Measurements from ENCODE around the gene AIP.
"Not testable (repeated sequence)": the region's sequence is repeated elsewhere in the genome, so short reads cannot be mapped to it uniquely, and the experiment has no call there.

Gene AIP

DNA sequence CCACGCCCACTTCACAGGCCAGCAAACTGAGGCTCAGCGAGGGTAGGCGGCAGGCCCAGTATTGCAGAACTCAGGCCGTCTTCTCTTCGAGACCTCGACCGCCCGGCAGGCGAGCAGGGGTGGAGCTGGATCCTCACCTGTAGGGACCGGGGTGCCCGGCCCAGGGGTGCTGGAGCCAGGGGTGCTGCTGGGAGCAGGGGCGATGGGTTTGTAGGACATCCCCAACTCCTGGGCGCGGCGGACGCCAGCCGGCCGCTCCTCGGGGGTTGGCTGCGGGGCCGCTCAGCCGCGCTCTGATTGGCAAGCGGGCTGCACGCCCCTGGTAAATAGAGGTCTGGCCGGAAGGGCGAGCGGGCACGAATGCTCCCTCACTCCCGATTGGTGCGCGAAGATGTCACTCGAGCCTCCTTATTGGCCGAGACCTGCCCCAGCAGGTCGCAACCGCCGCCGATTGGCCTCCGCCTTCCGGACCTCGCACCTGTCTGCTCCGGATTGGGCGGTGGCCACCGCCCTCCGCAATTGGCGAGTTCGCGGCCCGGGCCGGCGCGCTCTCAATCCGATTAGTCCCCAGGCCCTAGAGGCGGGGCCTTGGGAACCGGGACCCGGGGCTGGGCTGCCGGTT is 25.1 kb downstream of the AIP start, which contains the start of gene CDK2AP2:
Gene CDK2AP2 (minus strand): TSS at position 299 of the 622 bp plus-strand sequence. CDS start 80 bp downstream, at position 219.
- peak; percentile 47; the same call in 1 of the 2 replicates for TF ChIP-seq GABPA (IDR thresholded peaks at IDR 0.05; ENCODE audit: low read depth)
- TF ChIP-seq, protein P1, sequence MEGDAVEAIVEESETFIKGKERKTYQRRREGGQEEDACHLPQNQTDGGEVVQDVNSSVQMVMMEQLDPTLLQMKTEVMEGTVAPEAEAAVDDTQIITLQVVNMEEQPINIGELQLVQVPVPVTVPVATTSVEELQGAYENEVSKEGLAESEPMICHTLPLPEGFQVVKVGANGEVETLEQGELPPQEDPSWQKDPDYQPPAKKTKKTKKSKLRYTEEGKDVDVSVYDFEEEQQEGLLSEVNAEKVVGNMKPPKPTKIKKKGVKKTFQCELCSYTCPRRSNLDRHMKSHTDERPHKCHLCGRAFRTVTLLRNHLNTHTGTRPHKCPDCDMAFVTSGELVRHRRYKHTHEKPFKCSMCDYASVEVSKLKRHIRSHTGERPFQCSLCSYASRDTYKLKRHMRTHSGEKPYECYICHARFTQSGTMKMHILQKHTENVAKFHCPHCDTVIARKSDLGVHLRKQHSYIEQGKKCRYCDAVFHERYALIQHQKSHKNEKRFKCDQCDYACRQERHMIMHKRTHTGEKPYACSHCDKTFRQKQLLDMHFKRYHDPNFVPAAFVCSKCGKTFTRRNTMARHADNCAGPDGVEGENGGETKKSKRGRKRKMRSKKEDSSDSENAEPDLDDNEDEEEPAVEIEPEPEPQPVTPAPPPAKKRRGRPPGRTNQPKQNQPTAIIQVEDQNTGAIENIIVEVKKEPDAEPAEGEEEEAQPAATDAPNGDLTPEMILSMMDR (IDR thresholded peaks at IDR 0.05; ENCODE audit: insufficient read depth, low read length) = no peak
- Histone ChIP-seq H3K4me3 (replicated peaks; ENCODE audit: insufficient read depth, low read length) (peak within 1 kb of the TSS; percentile 65), H3K27ac (replicated peaks) (peak within 1 kb of the TSS; percentile 94), H3K27me3 (ENCODE audit: insufficient read depth, poor library complexity, severe bottlenecking) (no peaks in the 10 kb centered on the region)
- DNase-seq (ENCODE audit: low read depth in 1 of 2, low spot score in 1 of 2) = peak; percentile 99 to 100

DNA sequence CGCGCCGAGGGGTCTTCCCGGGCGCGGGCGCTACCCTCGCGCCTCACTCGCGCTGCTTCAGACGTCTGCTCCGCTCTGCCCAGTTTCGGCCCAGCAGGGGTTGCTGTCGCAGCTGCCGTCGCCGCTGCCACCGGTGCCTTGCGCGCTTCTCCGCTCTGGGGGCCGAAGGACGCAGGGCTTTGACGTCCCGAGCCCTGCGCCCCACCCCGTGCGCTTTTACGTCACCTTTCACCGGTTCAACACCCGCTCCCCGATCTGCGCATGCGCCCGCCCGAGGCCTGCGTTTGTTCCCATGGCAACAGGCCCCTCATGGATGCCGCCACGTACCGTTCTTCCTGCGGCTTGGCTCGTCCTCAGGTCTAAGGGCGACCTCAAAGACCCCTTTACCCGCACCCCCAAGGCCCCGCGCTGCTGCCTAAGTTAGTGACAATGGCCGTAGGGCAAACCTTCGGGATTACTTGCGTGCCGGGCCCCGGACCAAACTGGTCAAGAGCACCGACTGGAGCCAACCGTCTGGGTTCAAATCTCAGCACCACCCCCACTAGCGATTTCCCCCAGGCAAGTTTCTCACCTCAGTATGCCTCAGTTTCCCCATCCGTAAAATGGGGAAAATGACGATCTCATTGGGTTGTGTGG is 25.8 kb downstream of the AIP start:
- Histone ChIP-seq H3K27ac (replicated peaks) (peak overlapping the region; percentile 94), H3K27me3 (ENCODE audit: insufficient read depth, poor library complexity, severe bottlenecking) (no peaks in the 10 kb centered on the region), H3K4me3 (replicated peaks; ENCODE audit: insufficient read depth, low read length) (peak overlapping the region; percentile 65)
- peak; percentile 92 to 96 for DNase-seq (ENCODE audit: low read depth in 1 of 2, low spot score in 1 of 2)
- TF ChIP-seq, protein P2, sequence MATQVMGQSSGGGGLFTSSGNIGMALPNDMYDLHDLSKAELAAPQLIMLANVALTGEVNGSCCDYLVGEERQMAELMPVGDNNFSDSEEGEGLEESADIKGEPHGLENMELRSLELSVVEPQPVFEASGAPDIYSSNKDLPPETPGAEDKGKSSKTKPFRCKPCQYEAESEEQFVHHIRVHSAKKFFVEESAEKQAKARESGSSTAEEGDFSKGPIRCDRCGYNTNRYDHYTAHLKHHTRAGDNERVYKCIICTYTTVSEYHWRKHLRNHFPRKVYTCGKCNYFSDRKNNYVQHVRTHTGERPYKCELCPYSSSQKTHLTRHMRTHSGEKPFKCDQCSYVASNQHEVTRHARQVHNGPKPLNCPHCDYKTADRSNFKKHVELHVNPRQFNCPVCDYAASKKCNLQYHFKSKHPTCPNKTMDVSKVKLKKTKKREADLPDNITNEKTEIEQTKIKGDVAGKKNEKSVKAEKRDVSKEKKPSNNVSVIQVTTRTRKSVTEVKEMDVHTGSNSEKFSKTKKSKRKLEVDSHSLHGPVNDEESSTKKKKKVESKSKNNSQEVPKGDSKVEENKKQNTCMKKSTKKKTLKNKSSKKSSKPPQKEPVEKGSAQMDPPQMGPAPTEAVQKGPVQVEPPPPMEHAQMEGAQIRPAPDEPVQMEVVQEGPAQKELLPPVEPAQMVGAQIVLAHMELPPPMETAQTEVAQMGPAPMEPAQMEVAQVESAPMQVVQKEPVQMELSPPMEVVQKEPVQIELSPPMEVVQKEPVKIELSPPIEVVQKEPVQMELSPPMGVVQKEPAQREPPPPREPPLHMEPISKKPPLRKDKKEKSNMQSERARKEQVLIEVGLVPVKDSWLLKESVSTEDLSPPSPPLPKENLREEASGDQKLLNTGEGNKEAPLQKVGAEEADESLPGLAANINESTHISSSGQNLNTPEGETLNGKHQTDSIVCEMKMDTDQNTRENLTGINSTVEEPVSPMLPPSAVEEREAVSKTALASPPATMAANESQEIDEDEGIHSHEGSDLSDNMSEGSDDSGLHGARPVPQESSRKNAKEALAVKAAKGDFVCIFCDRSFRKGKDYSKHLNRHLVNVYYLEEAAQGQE (IDR thresholded peaks at IDR 0.05; ENCODE audit: insufficient replicate concordance, low read depth) = no peak
- TF ChIP-seq SPI1 (IDR thresholded peaks at IDR 0.05; ENCODE audit: borderline replicate concordance, low read depth) (no peak), GABPA (IDR thresholded peaks at IDR 0.05; ENCODE audit: low read depth) (no peak), POLR2AphosphoS5 (IDR thresholded peaks at IDR 0.05; ENCODE audit: low read depth) (peak; percentile 50)
- TF ChIP-seq, protein P1 (IDR thresholded peaks at IDR 0.05; ENCODE audit: insufficient read depth, low read length) = no peak

DNA sequence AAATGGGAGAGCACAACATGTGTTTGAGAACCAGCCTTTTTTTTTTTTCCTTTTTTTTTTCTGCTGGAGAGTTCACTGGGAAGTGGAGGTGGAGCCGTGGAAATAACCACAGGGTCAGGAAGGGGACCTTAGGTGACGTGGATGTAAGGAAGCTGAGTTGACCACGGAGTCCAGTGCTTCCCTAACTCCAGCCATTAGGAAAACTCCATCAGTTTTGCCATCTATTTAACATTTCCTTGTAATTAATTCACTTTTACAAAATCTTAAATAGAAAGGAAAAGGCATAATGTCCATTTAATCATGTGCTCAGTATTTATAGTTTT is 27.2 kb downstream of the AIP start:
- DNase-seq (ENCODE audit: low read depth in 1 of 2, low spot score in 1 of 2) = no peak
- TF ChIP-seq SPI1 (IDR thresholded peaks at IDR 0.05; ENCODE audit: borderline replicate concordance, low read depth) (no peak), POLR2AphosphoS5 (IDR thresholded peaks at IDR 0.05; ENCODE audit: low read depth) (no peak), GABPA (IDR thresholded peaks at IDR 0.05; ENCODE audit: low read depth) (no peak)
- TF ChIP-seq, protein P1 (IDR thresholded peaks at IDR 0.05; ENCODE audit: insufficient read depth, low read length) = no peak
- TF ChIP-seq, protein P2 (IDR thresholded peaks at IDR 0.05; ENCODE audit: insufficient replicate concordance, low read depth) = no peak

DNA sequence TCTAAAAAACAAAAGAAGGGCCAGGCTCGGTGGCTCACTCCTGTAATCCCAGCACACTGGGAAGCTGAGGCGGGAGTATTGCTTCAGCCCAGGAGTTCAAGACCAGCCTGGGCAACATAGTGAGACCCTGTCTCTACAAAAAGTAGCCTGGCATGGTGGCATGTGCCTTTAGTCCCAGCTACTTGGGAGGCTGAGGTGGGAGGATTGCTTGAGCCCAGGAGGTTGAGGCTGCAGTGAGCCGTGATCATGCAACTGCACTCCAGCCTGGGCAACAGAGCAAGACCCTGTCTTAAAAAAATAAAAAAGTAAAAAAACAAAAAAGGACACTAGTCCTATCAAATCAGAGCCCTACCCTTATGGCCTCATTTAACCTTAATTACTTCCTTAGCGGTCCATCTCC is 28.7 kb downstream of the AIP start:
- H3K27me3 ChIP-seq (ENCODE audit: insufficient read depth, poor library complexity, severe bottlenecking); DNase-seq (ENCODE audit: low read depth in 1 of 2, low spot score in 1 of 2); H3K4me3 ChIP-seq (replicated peaks; ENCODE audit: insufficient read depth, low read length); H3K27ac ChIP-seq (replicated peaks): not testable (repeated sequence)

More for the DNA sequence above, 27.2 kb downstream of the AIP start:
- H3K4me3 ChIP-seq (replicated peaks; ENCODE audit: insufficient read depth, low read length) = no peak overlapping the region
- H3K27ac ChIP-seq (replicated peaks) = no peak overlapping the region
- no peaks in the 10 kb centered on the region for H3K27me3 ChIP-seq (ENCODE audit: insufficient read depth, poor library complexity, severe bottlenecking)
